GM03348 (cell line): Measurements from ENCODE around the gene EPHA4.

Experiments used
- DNase-seq: peaks from one replicate; pipeline ENCODE4 v3.0.0; 2012; ENCODE audit warnings: low spot score

EPHA4 gene

DNA sequence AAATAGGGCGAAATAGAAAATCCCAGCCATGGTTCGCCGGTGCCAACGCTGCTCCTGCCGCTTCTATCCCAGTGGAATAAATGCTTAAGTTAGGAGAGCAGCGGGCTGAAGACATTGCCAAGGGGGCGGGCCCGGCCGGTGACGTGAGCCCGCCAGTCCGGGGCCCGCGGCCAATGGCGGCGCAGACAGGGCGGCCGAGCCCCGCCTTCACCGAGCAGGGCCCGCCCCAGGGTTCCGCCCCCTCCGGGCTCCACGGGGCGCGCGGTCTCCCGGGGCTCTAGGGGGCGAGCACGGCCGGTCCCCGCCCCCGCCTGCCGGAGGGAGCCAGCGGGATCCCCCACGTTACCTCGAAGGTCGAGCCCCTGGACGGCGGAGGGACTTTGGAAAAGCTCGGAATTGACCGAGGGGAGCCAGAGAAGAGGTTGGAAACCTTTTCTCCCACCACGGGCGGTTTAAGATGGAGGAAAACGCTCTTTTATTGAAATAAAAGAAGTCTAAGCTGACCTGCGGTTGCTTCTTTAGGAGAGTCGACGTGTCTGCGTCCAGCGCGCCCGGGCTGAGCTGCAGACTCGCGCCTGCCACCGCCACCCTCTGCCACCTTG is at the start of gene EPHA4:
Gene EPHA4, minus strand, starts transcription at position 86 of the 602 bp plus-strand sequence. Its CDS starts 56 bp downstream, at position 30.
- peak; percentile 99 for DNase-seq

DNA sequence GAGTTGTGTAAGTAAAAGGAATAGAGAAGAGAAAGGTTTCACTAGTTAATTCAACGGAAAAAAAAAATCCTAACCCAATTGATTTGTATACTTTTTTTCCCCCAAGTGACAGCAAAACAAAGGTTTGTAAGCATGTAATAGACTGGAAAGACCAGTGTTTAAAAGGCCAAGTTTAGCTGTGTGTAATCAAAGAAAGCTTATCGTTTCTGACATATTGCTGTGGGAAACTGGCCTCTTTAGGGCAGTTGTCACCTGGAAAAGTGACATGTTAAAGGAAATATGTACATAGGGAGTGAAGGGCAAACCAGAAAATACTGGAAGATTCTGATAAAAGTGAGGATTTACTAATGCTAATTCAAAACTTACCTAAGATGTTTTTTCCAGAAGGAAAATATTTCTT is 45.9 kb upstream of the EPHA4 start:
- DNase-seq, result no peak

GRCh38 chr2:221616561-221616960 is 44.5 kb upstream of the EPHA4 start:
- no peak for DNase-seq

DNA sequence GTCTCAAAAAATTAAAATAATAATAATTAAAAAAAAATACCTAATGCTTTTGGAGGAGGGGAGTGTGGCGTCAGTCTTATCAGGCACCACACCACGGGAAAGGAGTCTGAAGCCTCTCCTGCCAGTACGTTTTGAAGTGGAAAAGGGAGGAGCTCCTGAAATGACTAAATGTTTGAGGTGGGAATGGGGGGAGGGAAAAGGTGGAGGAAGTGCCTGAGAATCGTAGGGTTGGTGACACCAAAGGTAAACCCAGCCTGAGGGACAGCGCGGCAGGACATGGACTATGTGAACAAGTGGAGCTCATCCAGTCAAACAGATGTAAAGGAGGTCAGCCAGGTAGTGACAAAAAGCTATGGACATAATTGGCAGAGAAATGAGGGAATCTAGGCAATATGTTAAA is 42.2 kb upstream of the EPHA4 start:
- no peak for DNase-seq

- no peak for DNase-seq
These were observed 40.7 kb upstream of the EPHA4 start for GRCh38 chr2:221612800-221613199.

DNA sequence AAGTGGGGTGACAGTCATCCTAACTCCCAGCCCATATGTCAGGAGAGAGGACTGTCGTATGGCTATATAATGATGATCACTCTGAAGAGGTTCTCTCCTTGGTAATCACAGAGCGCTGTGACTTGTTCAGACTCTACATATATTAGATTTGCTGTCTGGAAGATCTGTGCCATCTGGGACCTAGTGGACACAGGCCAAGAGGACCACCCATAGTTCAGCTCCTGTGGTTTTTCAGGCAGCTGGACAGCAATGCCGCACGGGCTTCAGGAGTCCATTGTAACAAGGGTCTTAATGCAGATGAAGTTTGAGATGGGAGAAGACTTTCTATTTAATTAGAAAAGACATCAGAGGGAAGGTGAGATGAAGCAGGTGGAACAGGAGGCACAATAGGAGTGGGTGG is 40.1 kb upstream of the EPHA4 start:
- no peak for DNase-seq

DNA sequence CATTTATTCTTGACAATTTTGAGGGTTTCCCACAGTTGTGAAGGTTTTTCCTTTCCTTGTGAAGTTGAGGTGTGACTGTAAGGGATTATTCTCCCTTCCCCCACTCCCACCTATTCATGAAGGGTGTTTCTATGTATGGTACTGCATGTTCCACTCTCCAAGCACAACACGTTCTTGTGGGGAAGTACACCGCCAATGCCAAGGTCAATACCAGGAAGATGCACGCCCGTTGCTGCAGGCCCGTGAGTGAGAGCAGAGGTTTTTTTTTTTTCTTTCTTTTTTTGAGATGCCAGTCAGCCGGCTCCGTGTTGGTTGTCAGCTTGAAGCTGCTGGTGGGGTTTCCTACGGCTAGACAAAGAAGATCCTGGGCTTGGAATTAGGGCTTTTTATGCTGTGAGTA is 38.6 kb upstream of the EPHA4 start:
- DNase-seq, result no peak

GRCh38 chr2:221610255-221610654 is 38.2 kb upstream of the EPHA4 start:
- DNase-seq, result no peak

DNA sequence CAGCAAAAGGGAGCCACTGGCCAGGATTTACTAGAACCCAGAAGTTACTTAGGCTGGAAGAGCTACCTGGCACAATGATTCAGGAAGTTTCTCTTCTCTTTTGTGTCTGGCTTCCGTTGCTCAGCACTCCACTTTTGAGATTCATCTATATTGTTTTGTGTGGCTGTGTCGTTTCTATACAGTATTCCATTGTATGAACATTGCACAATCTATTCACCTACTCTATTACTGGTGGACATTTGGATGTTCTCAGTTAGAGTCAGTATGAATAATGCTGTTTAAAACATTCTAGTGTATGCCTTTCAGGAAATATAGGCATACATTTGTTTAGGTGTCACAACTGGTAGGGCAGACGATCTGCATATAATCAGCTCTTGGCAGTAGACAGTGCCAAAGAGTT is 36.3 kb upstream of the EPHA4 start:
- no peak for DNase-seq

DNA sequence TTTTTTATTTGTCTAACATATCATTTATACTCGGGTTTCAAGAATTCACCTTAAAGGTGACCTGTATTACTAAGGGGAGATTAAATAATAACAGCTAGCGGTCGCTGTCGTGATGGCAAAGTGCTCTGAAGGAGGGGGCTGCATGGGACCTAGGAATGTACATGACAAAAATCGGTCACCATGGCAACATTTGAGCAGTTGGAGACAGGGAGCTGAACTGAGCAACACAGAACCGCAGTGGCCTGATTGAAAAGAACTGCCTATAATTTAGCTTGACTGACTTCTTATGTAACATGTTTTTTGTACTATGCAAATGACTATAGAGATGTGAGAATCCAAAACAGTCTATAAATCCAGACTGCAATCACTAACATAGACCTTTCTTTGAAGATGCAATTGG is 34.3 kb upstream of the EPHA4 start:
- no peak for DNase-seq

DNA sequence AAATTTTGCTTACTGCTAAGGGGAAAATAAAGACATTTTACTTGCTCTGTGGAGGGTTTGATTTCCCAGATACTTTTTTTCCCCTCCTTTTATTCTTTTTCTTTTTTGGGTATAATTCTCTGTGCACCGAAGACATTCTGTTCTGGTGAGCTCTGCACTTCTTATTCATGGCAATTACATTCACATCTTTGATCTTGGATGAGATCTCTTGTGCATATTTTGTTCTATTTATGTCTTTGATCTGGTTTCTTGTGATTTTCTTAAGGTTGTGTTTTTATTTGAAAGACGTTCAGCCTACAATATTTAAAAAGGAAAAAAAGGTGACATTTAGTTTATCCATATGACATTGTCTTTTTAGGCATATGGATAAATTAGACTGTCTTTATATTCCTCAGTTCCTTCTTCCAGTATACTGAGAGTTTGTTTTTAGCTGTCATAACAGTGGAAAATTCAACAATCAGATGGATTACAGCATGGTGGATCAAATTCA is 33.7 kb upstream of the EPHA4 start:
- no peak for DNase-seq

GRCh38 chr2:221602938-221603337 is 30.8 kb upstream of the EPHA4 start:
- no peak for DNase-seq

DNA sequence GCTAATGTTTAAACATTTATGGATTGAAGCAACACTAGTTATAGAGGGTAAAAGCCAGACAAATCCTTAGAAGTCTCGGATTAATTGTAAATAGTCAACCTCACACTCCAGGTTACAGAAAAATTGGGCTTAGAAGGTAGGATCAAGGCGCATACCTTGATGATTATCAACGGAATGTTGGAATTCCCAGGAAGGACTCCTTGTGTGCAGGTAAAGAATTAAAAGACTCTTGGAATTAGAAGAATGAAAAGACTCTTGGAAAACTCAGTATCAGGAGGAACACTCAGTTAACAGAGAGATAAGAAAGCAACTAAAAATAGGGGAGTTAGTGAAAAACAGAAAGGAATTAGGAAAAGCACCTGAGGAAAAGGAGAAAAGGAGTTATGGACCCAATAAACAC is 29.3 kb upstream of the EPHA4 start:
- DNase-seq, result no peak

DNA sequence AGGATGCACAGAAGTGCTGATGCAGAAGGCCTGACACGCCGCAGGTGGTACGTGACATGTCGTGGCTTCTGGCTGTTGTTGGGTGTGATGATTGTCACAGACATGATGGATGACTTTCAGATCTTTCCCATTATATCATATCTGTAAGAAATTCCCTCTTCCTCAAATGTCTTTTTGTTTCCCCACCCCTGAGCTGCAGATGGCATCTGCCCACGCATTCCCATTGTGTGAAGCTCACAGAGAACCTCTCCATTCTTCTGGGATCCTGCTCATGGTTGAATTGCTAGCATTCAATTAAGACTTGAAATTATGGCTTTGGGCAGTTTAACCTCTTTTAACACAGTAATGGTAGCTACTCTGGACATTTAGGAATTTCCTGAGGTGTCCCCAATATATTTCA is 28.3 kb upstream of the EPHA4 start:
- DNase-seq, result no peak

GRCh38 chr2:221596192-221596591 is 24.1 kb upstream of the EPHA4 start:
- DNase-seq, result peak; percentile 48

GRCh38 chr2:221590861-221591365 is 18.8 kb upstream of the EPHA4 start:
- DNase-seq, result no peak

GRCh38 chr2:221589696-221590095 is 17.6 kb upstream of the EPHA4 start:
- DNase-seq, result no peak

- no peak for DNase-seq
These were observed 16.3 kb upstream of the EPHA4 start for GRCh38 chr2:221588306-221588985.

- no peak for DNase-seq
These were observed 9.9 kb upstream of the EPHA4 start for GRCh38 chr2:221581986-221582385.

DNA sequence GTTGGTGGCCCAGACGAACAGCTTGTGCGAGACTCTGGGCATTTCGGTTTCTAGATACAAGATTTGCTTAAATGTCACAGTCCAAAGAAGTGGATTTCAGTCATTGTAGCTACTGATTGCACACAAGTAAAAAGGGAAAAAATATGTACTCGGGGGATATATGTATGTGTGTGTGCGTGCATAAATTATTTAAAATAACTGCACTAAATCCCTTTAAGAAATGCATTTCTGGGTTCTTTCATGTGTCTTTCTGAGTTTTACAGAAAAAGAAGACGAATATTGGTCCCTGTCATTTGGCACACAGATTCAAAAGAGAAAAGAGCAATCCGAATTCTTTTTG is 2.1 kb upstream of the EPHA4 start:
- no peak for DNase-seq

DNA sequence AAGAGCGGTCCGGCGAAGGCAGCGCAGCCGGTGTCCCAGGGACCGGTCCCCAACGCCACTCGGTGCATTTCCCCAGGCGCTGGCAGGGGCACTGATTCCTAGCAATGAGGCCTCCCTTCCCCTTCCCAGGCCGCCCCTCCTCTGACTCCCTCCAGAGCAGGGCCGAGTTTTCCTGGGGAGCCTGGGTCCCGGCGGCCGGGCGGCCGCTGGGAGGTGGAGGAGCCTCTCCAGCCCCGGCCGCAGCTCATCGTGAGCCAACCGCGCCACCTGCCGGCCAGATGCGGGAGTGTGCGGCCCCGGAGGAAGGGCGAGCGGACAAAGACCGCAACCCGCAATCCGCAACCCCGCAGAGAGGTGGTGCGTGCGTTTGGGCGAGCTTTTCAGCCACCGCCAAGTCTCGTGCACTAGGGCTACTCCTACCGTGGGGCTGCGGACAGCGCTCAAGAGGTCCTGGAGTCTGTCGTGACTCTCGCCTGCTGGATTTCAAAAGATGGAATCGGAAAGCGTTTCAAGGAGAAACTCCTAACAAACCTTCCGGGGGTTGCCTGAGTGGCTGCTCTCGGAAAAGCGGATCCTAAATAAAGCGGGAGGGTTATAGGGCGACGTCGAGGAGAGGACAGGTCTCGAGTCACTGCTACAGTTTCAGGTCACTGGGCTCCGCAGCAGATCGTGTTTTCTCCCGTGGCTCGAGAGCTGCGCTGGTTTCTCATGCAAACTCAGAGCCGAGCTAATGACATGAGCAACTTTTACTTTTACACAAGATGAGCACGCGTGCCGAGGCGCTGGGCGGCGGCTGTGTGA is 1.5 kb upstream of the EPHA4 start:
- DNase-seq, result peak; percentile 94

- peak; percentile 56 for DNase-seq
These were observed 821 bp upstream of the EPHA4 start for GRCh38 chr2:221572821-221573429.
